PC-3 (cell line): Measurements from ENCODE around the gene DLGAP1. TPM values are rescaled to one million over a fixed set of nuclear protein-coding genes. Genes with fewer than 3 reads are reported as not detected.

ENCODE experiments used
- ATAC-seq: fragments of 200-7000 bp; cut with Tn5 transposase; 2 replicates; pipeline ENCODE4 v1.9.1; 2020; ENCODE audit warnings: mild to moderate bottlenecking, moderate library complexity
- BruUV-seq: library from RNA; stranded (reverse); fragments of 400-500 nt; replicated peaks from 2 replicates; lab custom pipeline; 2021; lab: Mats Ljungman, UMichigan
- CTCF ChIA-PET: fragments of 300-600 bp; sonication (Branson Sonifier 250); formaldehyde crosslinking; loops from one replicate; lab custom pipeline; 2022; ENCODE audit warnings: antibody characterized with exemption; lab: Charles Lee
- POLR2A ChIA-PET: fragments of 300-600 bp; sonication (Branson Sonifier 250); formaldehyde crosslinking; loops from one replicate; lab custom pipeline; 2022; ENCODE audit warnings: antibody characterized with exemption; ENCODE audit not compliant: unreplicated experiment; lab: Charles Lee
- DNase-seq: peaks from one replicate; pipeline ENCODE4 v3.0.0-alpha.2; 2015
- H2AFZ ChIP-seq: fragments of 300-600 bp; sonication (generic); 2 replicates; pipeline ENCODE4 v1.6.0; 2016; ENCODE audit warnings: antibody characterized with exemption, low read length
- H3F3A ChIP-seq: fragments of 300-600 bp; sonication (generic); one replicate; pipeline ENCODE4 v1.6.0; 2017; ENCODE audit warnings: antibody characterized with exemption, low read length, control low read depth, mild to moderate bottlenecking; ENCODE audit not compliant: unreplicated experiment
- H3K27ac ChIP-seq: fragments of 300-600 bp; sonication (generic); 2 replicates; pipeline ENCODE4 v1.5.1; 2016; ENCODE audit warnings: mild to moderate bottlenecking, low read length
- H3K27me3 ChIP-seq: fragments of 300-600 bp; sonication (generic); 2 replicates; pipeline ENCODE4 v1.6.1; 2016; ENCODE audit warnings: low read length, mixed read lengths
- H3K36me3 ChIP-seq: fragments of 300-600 bp; sonication (generic); 2 replicates; pipeline ENCODE4 v1.6.1; 2016; ENCODE audit warnings: low read depth, mixed run types, low read length, mixed read lengths
- H3K4me1 ChIP-seq: fragments of 300-600 bp; sonication (generic); 2 replicates; pipeline ENCODE4 v1.5.1; 2016; ENCODE audit warnings: low read length; ENCODE audit not compliant: insufficient read depth
- H3K4me2 ChIP-seq: fragments of 300-600 bp; sonication (generic); 2 replicates; pipeline ENCODE4 v1.6.0; 2016; ENCODE audit warnings: low read length
- H3K4me3 ChIP-seq: fragments of 300-600 bp; sonication (generic); 2 replicates; pipeline ENCODE4 v1.5.1; 2016; ENCODE audit warnings: mild to moderate bottlenecking, low read length, mixed read lengths
- H3K79me2 ChIP-seq: fragments of 300-600 bp; sonication (generic); 2 replicates; pipeline ENCODE4 v1.6.1; 2017; ENCODE audit warnings: low read length, mixed read lengths
- H3K9ac ChIP-seq: fragments of 300-600 bp; sonication (generic); 2 replicates; pipeline ENCODE4 v1.6.0; 2016; ENCODE audit warnings: mild to moderate bottlenecking, low read length
- H3K9me2 ChIP-seq: fragments of 300-600 bp; sonication (generic); replicated peaks from 2 replicates; pipeline ENCODE4 v1.6.1; 2016; ENCODE audit warnings: mixed run types, low read length, mixed read lengths
- H3K9me3 ChIP-seq: fragments of 300-600 bp; sonication (generic); 2 replicates; pipeline ENCODE4 v1.6.1; 2016; ENCODE audit warnings: low read length, mixed read lengths
- H4K20me1 ChIP-seq: fragments of 300-600 bp; sonication (generic); 2 replicates; pipeline ENCODE4 v1.6.1; 2016; ENCODE audit warnings: low read length, mixed read lengths
- CTCF ChIP-seq: fragments of 300-600 bp; sonication (generic); conservative IDR thresholded peaks from 2 replicates; pipeline ENCODE4 v1.5.1; 2017; ENCODE audit warnings: antibody characterized with exemption, low read depth, mild to moderate bottlenecking, low read length
- EZH2 ChIP-seq: fragments of 300-600 bp; sonication (generic); IDR thresholded peaks from one replicate; pipeline ENCODE4 v1.6.1; 2017; ENCODE audit warnings: antibody characterized with exemption, mild to moderate bottlenecking, low read length; ENCODE audit not compliant: unreplicated experiment
- EZH2phosphoT487 ChIP-seq: fragments of 300-600 bp; sonication (generic); IDR thresholded peaks from 2 replicates; pipeline ENCODE4 v1.6.1; 2018; ENCODE audit warnings: mild to moderate bottlenecking, antibody characterized with exemption, low read length, borderline replicate concordance
- intact Hi-C: fragments of 100-400 bp; cut with micrococcal nuclease; formaldehyde crosslinking; loops from 2 replicates; pipeline ENCODE4 v1.9.0; 2023
- total RNA-seq: library from RNA; depleted of rRNA; stranded (reverse); fragments of >200 nt; gene quantifications from 2 replicates; pipeline ENCODE4 v1.2.3, GENCODE V29; 2014

Gene DLGAP1
- total RNA-seq, 1 experiment from 2014 or later, result not detected

GRCh38 chr18:3454365-3455089, 1000.6 kb downstream of the DLGAP1 start:
- Histone ChIP-seq H3K36me3 (peaks cover 19% of the 10 kb centered on the region), H3K4me2 (peak overlapping the region; percentile 87), H3K9me3 (no peaks in the 10 kb centered on the region), H2AFZ (no peak overlapping the region), H3F3A (peaks cover 18% of the 10 kb centered on the region), H3K27me3 (no peaks in the 10 kb centered on the region), H3K9ac (peak overlapping the region; percentile 97), H3K9me2 (no peaks in the 10 kb centered on the region), H3K4me3 (peak overlapping the region; percentile 96), H3K27ac (peak overlapping the region; percentile 95), H3K4me1 (peaks cover 46% of the 10 kb centered on the region), H4K20me1 (peaks cover 37% of the 10 kb centered on the region), H3K79me2 (peaks cover 93% of the 10 kb centered on the region)
- POLR2A ChIA-PET, result interaction anchor here (0.5 to 3.2 kb wide), 15 partner anchors 14 to 338 kb away, joined by 3 to 37 read pairs (median 4); no protein-coding TSS in a partner anchor
- intact Hi-C loops, result loop anchor here (1.0 to 10.0 kb wide), 5 partner anchors 43 to 442 kb away; partner anchors contain the start of gene LPIN2
- ATAC-seq (no peak), DNase-seq (peak; percentile 76)
- TF ChIP-seq EZH2phosphoT487 (no peak), CTCF (peak; percentile 83), EZH2 (no peak)
- CTCF ChIA-PET, result interaction anchor here (0.6 to 2.6 kb wide), 7 partner anchors 131 to 214 kb away, joined by 3 to 15 read pairs (median 3); no protein-coding TSS in a partner anchor
- no TSS peak for BruUV-seq

- Histone ChIP-seq H3K36me3 (peaks cover 19% of the 10 kb centered on the region), H3K27me3 (no peaks in the 10 kb centered on the region), H3K4me1 (peaks cover 41% of the 10 kb centered on the region), H4K20me1 (peaks cover 37% of the 10 kb centered on the region), H3K9me2 (no peaks in the 10 kb centered on the region), H3K9me3 (no peaks in the 10 kb centered on the region), H2AFZ (no peak overlapping the region), H3K9ac (peak overlapping the region; percentile 97), H3K4me3 (peak overlapping the region; percentile 96), H3K27ac (peak overlapping the region; percentile 95), H3K79me2 (peaks cover 95% of the 10 kb centered on the region), H3K4me2 (peak overlapping the region; percentile 87), H3F3A (peaks cover 18% of the 10 kb centered on the region)
- ATAC-seq, result peak; percentile 0; the same call in 1 of the 2 replicates
- ChIA-PET POLR2A (interaction anchor here (0.6 to 3.2 kb wide), 10 partner anchors 14 to 205 kb away, joined by 3 to 37 read pairs (median 5); no protein-coding TSS in a partner anchor), CTCF (interaction anchor here (0.6 to 2.6 kb wide), 7 partner anchors 132 to 214 kb away, joined by 3 to 15 read pairs (median 3); no protein-coding TSS in a partner anchor)
- BruUV-seq, result no TSS peak
- TF ChIP-seq EZH2phosphoT487 (no peak), CTCF (no peak), EZH2 (no peak)
- DNase-seq, result peak; percentile 84
- intact Hi-C loops, result loop anchor here (1.0 to 10.0 kb wide), 4 partner anchors 61 to 441 kb away; partner anchors contain the start of gene LPIN2
These were observed 1001.4 kb downstream of the DLGAP1 start for GRCh38 chr18:3453540-3454364.
